HepG2 (cell line): ENCODE data around the gene TMEM258. TPM values are rescaled to one million over a fixed set of nuclear protein-coding genes. Genes with fewer than 3 reads are reported as not detected.

Source experiments
- BORCS8-MEF2B ChIP-seq: sonication (generic); formaldehyde crosslinking; IDR thresholded peaks from 2 replicates; pipeline ENCODE4 v1.8.0; 2022; ENCODE audit warnings: mild to moderate bottlenecking, missing genetic modification reagents
- CBX5 ChIP-seq: sonication (generic); formaldehyde crosslinking; IDR thresholded peaks from 2 replicates; pipeline ENCODE4 v1.4.0; 2020; ENCODE audit warnings: missing genetic modification reagents, borderline replicate concordance
- FOXA1 ChIP-seq, 2 experiments: fragments of 450-650 bp in 1 of 2; sonication (generic) in 1 of 2; formaldehyde crosslinking in 1 of 2; IDR thresholded peaks; 2 replicates each; pipeline versions ENCODE4 v1.4.0 to v1.6.1; 2016 to 2020; ENCODE audit warnings: missing genetic modification reagents in 1 of 2
- HCFC1 ChIP-seq: fragments of 150-350 bp; IDR thresholded peaks from 2 replicates; pipeline ENCODE4 v1.6.1; 2014; ENCODE audit warnings: low read depth, low read length
- KDM4B ChIP-seq: sonication (generic); formaldehyde crosslinking; IDR thresholded peaks from 2 replicates; pipeline ENCODE4 v1.4.0; 2020; ENCODE audit warnings: missing genetic modification reagents
- MLLT10 ChIP-seq: sonication (generic); formaldehyde crosslinking; IDR thresholded peaks from 2 replicates; pipeline ENCODE4 v1.4.0; 2020; ENCODE audit warnings: missing genetic modification reagents
- NR3C1 ChIP-seq: sonication (generic); formaldehyde crosslinking; IDR thresholded peaks from 2 replicates; pipeline ENCODE4 v1.4.0; 2020; ENCODE audit warnings: missing genetic modification reagents
- POLR2AphosphoS2 ChIP-seq: IDR thresholded peaks from 2 replicates; pipeline ENCODE4 v1.6.1; 2011; ENCODE audit warnings: low read depth, low read length, improper control_type of control experiment
- POLR2AphosphoS5 ChIP-seq: IDR thresholded peaks from 2 replicates; pipeline ENCODE4 v1.6.1; 2012; ENCODE audit warnings: low read depth, low read length
- REPIN1 ChIP-seq: sonication (generic); formaldehyde crosslinking; IDR thresholded peaks from 2 replicates; pipeline ENCODE4 v1.8.0; 2022; ENCODE audit warnings: missing genetic modification reagents, low read depth, mild to moderate bottlenecking, borderline replicate concordance
- UBTF ChIP-seq: sonication (generic); formaldehyde crosslinking; IDR thresholded peaks from 2 replicates; pipeline ENCODE4 v1.4.0; 2020; ENCODE audit warnings: mild to moderate bottlenecking, missing genetic modification reagents
- ZC3H4 ChIP-seq: sonication (generic); formaldehyde crosslinking; IDR thresholded peaks from 2 replicates; pipeline ENCODE4 v1.4.0; 2020; ENCODE audit warnings: missing genetic modification reagents, borderline replicate concordance
- ZNF563 ChIP-seq: sonication (generic); formaldehyde crosslinking; IDR thresholded peaks from 2 replicates; pipeline ENCODE4 v1.8.0; 2022; ENCODE audit warnings: mild to moderate bottlenecking, moderate library complexity, missing genetic modification reagents
- ZNF703 ChIP-seq: sonication (generic); formaldehyde crosslinking; IDR thresholded peaks from 2 replicates; pipeline ENCODE4 v1.5.1; 2020; ENCODE audit warnings: missing genetic modification reagents, mild to moderate bottlenecking, moderate library complexity, borderline replicate concordance
- ZNF749 ChIP-seq: sonication (generic); formaldehyde crosslinking; IDR thresholded peaks from 2 replicates; pipeline ENCODE4 v1.8.0; 2022; ENCODE audit warnings: mild to moderate bottlenecking, missing genetic modification reagents, moderate library complexity, borderline replicate concordance
- ZNF776 ChIP-seq: sonication (generic); formaldehyde crosslinking; IDR thresholded peaks from 2 replicates; pipeline ENCODE4 v1.4.0; 2020; ENCODE audit warnings: mild to moderate bottlenecking, missing genetic modification reagents
- polyA plus RNA-seq, 8 experiments: library from polyadenylated mRNA; depleted of rRNA in 3 of 8; stranded (reverse) in 7 of 8; unstranded in 1 of 8; fragments of >200 nt; fragmentation: Illumina TruSeq in 4 of 8; extraction: Trizol in 4 of 8; gene quantifications; 2 replicates each; pipeline versions ENCODE4 v1.2.1 to v1.2.3, GENCODE V29; 2011 to 2016; ENCODE audit warnings: low read depth in 4 of 8, missing spikeins in 1 of 8, mixed read lengths in 1 of 8; ENCODE audit not compliant: insufficient read depth in 1 of 8
- total RNA-seq, 5 experiments: library from RNA; depleted of rRNA; stranded (reverse); fragments of >200 nt; fragmentation: Illumina TruSeq; extraction: Trizol; gene quantifications; 2 replicates each; pipeline ENCODE4 v1.2.3, GENCODE V29; 2016; ENCODE audit warnings: low read depth in 1 of 5
- TF ChIP-seq, protein P1 (sequence below): sonication (generic); formaldehyde crosslinking; IDR thresholded peaks from 2 replicates; pipeline ENCODE4 v1.5.0; 2020; ENCODE audit warnings: missing genetic modification reagents, mild to moderate bottlenecking, borderline replicate concordance

The TMEM258 gene
- total and polyA plus RNA-seq, 2 of the 13 experiments (the other 11 are each of a cell fraction or from before 2014, with no cell fraction given), result 175 to 424 TPM

DNA sequence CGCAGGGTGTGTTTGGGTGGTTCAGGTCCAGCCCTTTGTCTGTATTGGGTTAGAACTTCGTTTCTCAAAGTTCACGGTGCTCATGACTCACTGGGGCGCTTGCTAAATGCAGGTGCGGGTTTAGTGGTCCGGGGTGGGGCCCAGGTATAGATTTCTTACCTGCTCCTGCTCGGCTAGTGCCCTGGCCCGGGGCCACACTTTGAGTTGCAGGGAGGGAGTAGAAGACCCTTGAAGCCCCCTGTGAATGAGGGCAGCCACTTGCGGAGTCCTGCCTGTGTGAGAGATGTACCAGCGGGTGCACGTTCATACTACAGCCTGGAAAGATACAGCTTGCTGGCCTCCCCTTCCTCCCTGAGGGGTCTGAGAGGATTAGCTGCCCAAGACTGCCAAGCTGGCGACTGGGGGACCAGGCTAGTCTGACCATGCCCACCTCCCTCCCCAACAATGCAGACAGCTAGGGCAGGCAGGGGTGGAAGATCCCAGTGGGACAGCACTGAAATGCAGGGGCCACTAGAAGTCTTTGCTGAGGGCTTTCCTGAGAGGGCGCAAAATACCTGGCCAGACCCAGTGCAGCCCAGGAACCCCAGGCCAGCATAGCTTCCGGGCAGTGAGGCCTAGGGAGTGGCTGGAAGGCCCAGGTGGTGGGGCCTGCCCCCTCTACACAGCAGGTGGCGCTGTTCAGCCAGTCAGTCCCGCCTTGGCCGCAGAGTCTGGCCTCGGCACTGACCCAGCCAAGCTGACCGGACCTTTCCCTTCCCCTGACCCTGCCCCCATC is 45.0 kb downstream of the TMEM258 start (continued):
- TF ChIP-seq, protein P1, sequence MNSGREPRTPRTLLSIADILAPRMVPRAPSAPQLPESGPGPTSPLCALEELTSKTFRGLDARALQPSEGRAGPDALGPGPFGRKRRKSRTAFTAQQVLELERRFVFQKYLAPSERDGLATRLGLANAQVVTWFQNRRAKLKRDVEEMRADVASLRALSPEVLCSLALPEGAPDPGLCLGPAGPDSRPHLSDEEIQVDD, result no peak
- TF ChIP-seq ZNF703 (CRISPR knock-in tag) (no peak), ZC3H4 (CRISPR knock-in tag) (0 out of 2 replicates have a peak, but pooled peaks have one; percentile 22), ZNF749 (CRISPR knock-in tag) (peak; percentile 40; the same call in 1 of the 2 replicates), MLLT10 (CRISPR knock-in tag) (no peak), HCFC1 (no peak), REPIN1 (peak; percentile 51; the same call in 1 of the 2 replicates), POLR2AphosphoS2 (no peak), FOXA1 (IDR thresholded peaks at IDR 0.05) (no peak), FOXA1 (CRISPR knock-in tag; IDR thresholded peaks at IDR 0.05) (no peak), POLR2AphosphoS5 (no peak), ZNF776 (CRISPR knock-in tag) (0 out of 2 replicates have a peak, but pooled peaks have one; percentile 45), ZNF563 (peak; percentile 57; the same call in 1 of the 2 replicates), KDM4B (CRISPR knock-in tag) (no peak), BORCS8-MEF2B (CRISPR knock-in tag) (peak; percentile 73; the same call in 1 of the 2 replicates), CBX5 (CRISPR knock-in tag) (no peak), NR3C1 (no peak), UBTF (CRISPR knock-in tag) (peak; percentile 72)
